H9 (cell line): Measurements from ENCODE around the gene ARID1B. TPM values are rescaled to one million over a fixed set of nuclear protein-coding genes. Genes with fewer than 3 reads are reported as not detected.

Source experiments
- DNase-seq: peaks from one replicate; pipeline ENCODE4 v3.0.0-alpha.2; 2017
- H2AFZ ChIP-seq: one replicate; pipeline ENCODE4 v1.6.1; 2013; ENCODE audit warnings: mild to moderate bottlenecking, low read length, control low read depth, moderate library complexity
- H2AK5ac ChIP-seq: 2 replicates; pipeline ENCODE4 v1.6.1; 2013; ENCODE audit warnings: low read length, control low read depth, mixed read lengths; ENCODE audit not compliant: insufficient read length
- H2BK120ac ChIP-seq: one replicate; pipeline ENCODE4 v1.6.1; 2013; ENCODE audit warnings: low read depth, mild to moderate bottlenecking, low read length, control low read depth, inconsistent platforms; ENCODE audit not compliant: poor library complexity, severe bottlenecking
- H2BK12ac ChIP-seq: 2 replicates; pipeline ENCODE4 v1.6.1; 2013; ENCODE audit warnings: low read length, control low read depth, mixed read lengths, low read depth; ENCODE audit not compliant: insufficient read length
- H2BK15ac ChIP-seq: 2 replicates; pipeline ENCODE4 v1.6.1; 2013; ENCODE audit warnings: low read depth, low read length, control low read depth
- H2BK20ac ChIP-seq: one replicate; pipeline ENCODE4 v1.6.1; 2013; ENCODE audit warnings: low read depth, mild to moderate bottlenecking, low read length, control low read depth, inconsistent platforms; ENCODE audit not compliant: poor library complexity, severe bottlenecking
- H2BK5ac ChIP-seq: 2 replicates; pipeline ENCODE4 v1.6.1; 2013; ENCODE audit warnings: low read length, control low read depth, mixed read lengths; ENCODE audit not compliant: insufficient read length
- H3K14ac ChIP-seq: 2 replicates; pipeline ENCODE4 v1.6.1; 2013; ENCODE audit warnings: low read length, control low read depth; ENCODE audit not compliant: insufficient read depth
- H3K18ac ChIP-seq: 2 replicates; pipeline ENCODE4 v1.6.1; 2013; ENCODE audit warnings: low read depth, mild to moderate bottlenecking, mixed read lengths, low read length, control low read depth; ENCODE audit not compliant: insufficient read length
- H3K23ac ChIP-seq: 2 replicates; pipeline ENCODE4 v1.6.1; 2013; ENCODE audit warnings: low read length, control low read depth, mixed read lengths, low read depth; ENCODE audit not compliant: insufficient read length
- H3K23me2 ChIP-seq: 2 replicates; pipeline ENCODE4 v1.6.1; 2013; ENCODE audit warnings: low read depth, mild to moderate bottlenecking, mixed read lengths, low read length, control low read depth; ENCODE audit not compliant: insufficient read length, poor library complexity, severe bottlenecking
- H3K27ac ChIP-seq: 2 replicates; pipeline ENCODE4 v1.5.1; 2013; ENCODE audit warnings: low read length, control low read depth, mixed read lengths, low read depth; ENCODE audit not compliant: insufficient read length
- H3K27me3 ChIP-seq: 2 replicates; pipeline ENCODE4 v1.6.1; 2013; ENCODE audit warnings: low read length, control low read depth, inconsistent platforms; ENCODE audit not compliant: insufficient read depth
- H3K4ac ChIP-seq: 2 replicates; pipeline ENCODE4 v1.6.1; 2013; ENCODE audit warnings: low read depth, mild to moderate bottlenecking, control low read depth, inconsistent platforms, low read length, moderate library complexity
- H3K4me1 ChIP-seq: 2 replicates; pipeline ENCODE4 v1.6.1; 2013; ENCODE audit warnings: low read length, control low read depth, inconsistent platforms; ENCODE audit not compliant: insufficient read depth
- H3K4me2 ChIP-seq: 2 replicates; pipeline ENCODE4 v1.6.1; 2013; ENCODE audit warnings: low read length, control low read depth, mixed read lengths; ENCODE audit not compliant: insufficient read length, insufficient read depth
- H3K56ac ChIP-seq: 2 replicates; pipeline ENCODE4 v1.6.1; 2013; ENCODE audit warnings: low read depth, mild to moderate bottlenecking, mixed read lengths, low read length, control low read depth; ENCODE audit not compliant: insufficient read length
- H3K79me1 ChIP-seq: 2 replicates; pipeline ENCODE4 v1.6.1; 2013; ENCODE audit warnings: low read depth, mild to moderate bottlenecking, moderate library complexity, low read length, control low read depth, inconsistent platforms; ENCODE audit not compliant: insufficient read depth, poor library complexity, severe bottlenecking
- H3K79me2 ChIP-seq: 2 replicates; pipeline ENCODE4 v1.6.1; 2013; ENCODE audit warnings: low read length, control low read depth, inconsistent platforms; ENCODE audit not compliant: insufficient read depth
- H3K9ac ChIP-seq: 2 replicates; pipeline ENCODE4 v1.6.1; 2013; ENCODE audit warnings: low read length, control low read depth, mixed read lengths; ENCODE audit not compliant: insufficient read length; ENCODE audit errors: extremely low read depth
- H3K9me3 ChIP-seq: one replicate; pipeline ENCODE4 v1.6.1; 2013; ENCODE audit warnings: low read depth, low read length, inconsistent platforms; ENCODE audit not compliant: control insufficient read depth
- H3T11ph ChIP-seq: one replicate; pipeline ENCODE4 v1.6.1; 2013; ENCODE audit warnings: mild to moderate bottlenecking, low read length, control low read depth, inconsistent platforms
- H4K20me1 ChIP-seq: one replicate; pipeline ENCODE4 v1.6.1; 2013; ENCODE audit not compliant: control insufficient read depth, insufficient read length, insufficient read depth
- H4K5ac ChIP-seq: 2 replicates; pipeline ENCODE4 v1.6.1; 2013; ENCODE audit warnings: low read depth, mild to moderate bottlenecking, mixed read lengths, low read length, control low read depth; ENCODE audit not compliant: insufficient read length
- H4K8ac ChIP-seq: replicated peaks from 2 replicates; pipeline ENCODE4 v1.6.1; 2013; ENCODE audit warnings: low read length, control low read depth, mixed read lengths, low read depth; ENCODE audit not compliant: insufficient read length
- H4K91ac ChIP-seq: 2 replicates; pipeline ENCODE4 v1.6.1; 2013; ENCODE audit warnings: low read depth, mild to moderate bottlenecking, moderate library complexity, mixed read lengths, low read length, control low read depth; ENCODE audit not compliant: insufficient read length
- H3K27ac Mint-ChIP-seq, 3 experiments: 2 replicates in 2 of 3; 3 replicates in 1 of 3; pipeline ENCODE4 v1.8.0; 2020 to 2021; ENCODE audit warnings: mixed read lengths in 3 of 3, mild to moderate bottlenecking in 1 of 3, moderate library complexity in 1 of 3
- H3K27me3 Mint-ChIP-seq: 2 replicates; pipeline ENCODE4 v1.8.0; 2021; ENCODE audit warnings: low read depth, mild to moderate bottlenecking, moderate library complexity, mixed read lengths
- H3K36me3 Mint-ChIP-seq, 3 experiments: 2 replicates in 2 of 3; 3 replicates in 1 of 3; pipeline ENCODE4 v1.8.0; 2020 to 2021; ENCODE audit warnings: low read depth in 3 of 3, mixed read lengths in 3 of 3; ENCODE audit not compliant: insufficient read depth in 1 of 3
- H3K4me1 Mint-ChIP-seq, 2 experiments: 2 replicates each; pipeline ENCODE4 v1.8.0; 2020; ENCODE audit warnings: mixed read lengths in 2 of 2
- H3K4me3 Mint-ChIP-seq, 2 experiments: 2 replicates in 1 of 2; 3 replicates in 1 of 2; pipeline ENCODE4 v1.8.0; 2020 to 2021; ENCODE audit warnings: mild to moderate bottlenecking in 2 of 2, mixed read lengths in 2 of 2, moderate library complexity in 1 of 2
- H3K9me3 Mint-ChIP-seq, 2 experiments: 2 replicates in 1 of 2; 3 replicates in 1 of 2; pipeline ENCODE4 v1.8.0; 2020; ENCODE audit warnings: mild to moderate bottlenecking in 2 of 2, mixed read lengths in 2 of 2, moderate library complexity in 1 of 2
- CTCF ChIP-seq: fragments of 200-600 bp; sonication (generic); conservative IDR thresholded peaks from 3 replicates; pipeline ENCODE4 v1.8.0; 2021; ENCODE audit warnings: antibody characterized with exemption, mild to moderate bottlenecking
- WGBS: extraction: QIAGEN DNeasy Blood & Tissue Kit; methylation state at CpG from one replicate; pipeline ENCODE4 v1.1.7; 2013; ENCODE audit warnings: missing lambda C conversion rate, low lambda C conversion rate, mixed read lengths; ENCODE audit not compliant: insufficient read length; ENCODE audit errors: extremely low coverage; 5-methylcytosine and 5-hydroxymethylcytosine counted together
- total RNA-seq: library from RNA; stranded (reverse); gene quantifications from 2 replicates; pipeline ENCODE4 v1.2.1, GENCODE V29; 2021

ARID1B gene
- total RNA-seq, 1 experiment from 2014 or later: 88.2 TPM

DNA sequence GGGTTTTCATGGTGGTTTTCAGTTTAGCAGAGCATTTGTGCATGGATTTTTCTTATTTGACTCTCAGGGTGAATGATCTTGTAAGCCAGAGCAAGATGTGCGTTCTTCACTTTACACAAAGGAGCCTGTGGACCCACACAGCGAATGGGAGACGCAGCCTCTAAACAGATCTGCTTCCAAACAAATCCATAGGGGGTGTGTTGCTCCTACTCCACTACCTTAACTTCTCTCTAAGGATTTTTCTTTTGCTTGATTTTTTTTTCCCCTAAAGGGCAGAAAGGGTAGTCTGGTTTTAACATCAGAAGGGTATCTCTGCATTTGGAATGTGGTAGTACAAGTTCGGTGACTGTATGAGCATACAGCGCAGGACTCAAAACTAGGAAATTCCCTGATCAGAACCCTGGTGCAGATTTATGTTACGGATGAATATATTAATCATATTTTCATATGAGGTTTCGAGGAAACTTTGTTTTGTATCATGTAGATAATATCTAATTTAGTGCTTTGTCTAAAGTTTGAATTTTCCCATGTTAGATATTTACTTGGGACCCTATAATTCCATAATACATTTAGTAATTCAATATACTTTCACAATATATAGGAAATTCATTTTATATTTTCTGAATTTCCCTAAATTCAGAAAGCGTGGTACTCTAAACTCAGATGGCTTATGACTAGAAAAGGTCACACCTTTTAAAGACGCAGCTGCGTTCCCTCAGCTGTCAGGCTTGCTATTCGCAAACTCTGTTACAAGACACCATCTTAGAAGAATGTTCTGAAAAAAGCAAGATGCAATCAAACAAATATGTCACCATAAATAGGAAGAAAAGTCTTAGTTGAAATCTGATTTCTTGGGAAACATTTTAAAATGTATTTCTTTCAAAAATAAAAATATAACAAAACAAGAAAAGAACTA is 349.3 kb downstream of the ARID1B start:
- H3K23me2 ChIP-seq: no peaks in the 10 kb centered on the region
- peaks cover 0 to 5% (median 4%) of the 10 kb centered on the region in 3 experiments; a peak in 3 of 7 replicates for H3K36me3 Mint-ChIP-seq
- H2BK120ac ChIP-seq: no peak overlapping the region
- no peak overlapping the region for H4K5ac ChIP-seq
- H3K4me1 Mint-ChIP-seq: peaks cover 11 to 20% of the 10 kb centered on the region in 2 experiments
- H3T11ph ChIP-seq: no peak overlapping the region
- H3K27me3 Mint-ChIP-seq: no peaks in the 10 kb centered on the region; the same call in 1 of the 2 replicates
- H2AK5ac ChIP-seq: no peak overlapping the region
- H3K27ac ChIP-seq: no peak overlapping the region
- no peaks in the 10 kb centered on the region for H3K79me2 ChIP-seq
- no peaks in the 10 kb centered on the region for H3K9me3 Mint-ChIP-seq
- H3K56ac ChIP-seq: no peak overlapping the region
- no peak overlapping the region for H4K91ac ChIP-seq
- no peak overlapping the region for H3K9ac ChIP-seq
- H3K4me3 Mint-ChIP-seq: no peak overlapping the region
- H3K27ac Mint-ChIP-seq: 0 out of 7 replicates have a peak overlapping the region, but pooled peaks of 1 of the 3 experiments have one; percentile 13
- no peaks in the 10 kb centered on the region for H3K9me3 ChIP-seq
- H2AFZ ChIP-seq: no peak overlapping the region
- no peak for DNase-seq
- H3K4me2 ChIP-seq: no peak overlapping the region
- no peak overlapping the region for H2BK5ac ChIP-seq
- H4K20me1 ChIP-seq: no peaks in the 10 kb centered on the region
- H3K14ac ChIP-seq: no peak overlapping the region
- no peak overlapping the region for H3K23ac ChIP-seq
- no peak overlapping the region for H4K8ac ChIP-seq
- H3K4me1 ChIP-seq: no peaks in the 10 kb centered on the region
- no peak overlapping the region for H3K4ac ChIP-seq
- no peak for TF ChIP-seq CTCF
- no peak overlapping the region for H2BK20ac ChIP-seq
- H2BK12ac ChIP-seq: no peak overlapping the region
- H3K79me1 ChIP-seq: no peaks in the 10 kb centered on the region
- H3K27me3 ChIP-seq: no peaks in the 10 kb centered on the region
- no peak overlapping the region for H2BK15ac ChIP-seq
- no peak overlapping the region for H3K18ac ChIP-seq
- WGBS: no CpG with 5 or more reads among the region's 11 CpGs
